Panc1 (cell line): ENCODE data around the gene OST4. TPM values are rescaled to one million over a fixed set of nuclear protein-coding genes. Genes with fewer than 3 reads are reported as not detected.
A peak's percentile ranks its signal among the peaks of the same experiment; 100 is the strongest.

Source experiments
- ATAC-seq: fragments of 200-7000 bp; cut with Tn5 transposase; 2 replicates; pipeline ENCODE4 v1.9.1; 2020; ENCODE audit warnings: mild to moderate bottlenecking, moderate library complexity
- BruUV-seq: library from RNA; stranded (reverse); fragments of 400-500 nt; replicated peaks from 2 replicates; lab custom pipeline; 2021; lab: Mats Ljungman, UMichigan
- CTCF ChIA-PET: fragments of 300-600 bp; sonication (Branson Sonifier 250); formaldehyde crosslinking; loops from one replicate; lab custom pipeline; 2022; ENCODE audit warnings: antibody characterized with exemption; lab: Charles Lee
- POLR2A ChIA-PET: fragments of 300-600 bp; sonication (Branson Sonifier 250); formaldehyde crosslinking; loops from one replicate; lab custom pipeline; 2022; ENCODE audit warnings: antibody characterized with exemption; lab: Charles Lee
- DNase-seq: peaks from one replicate; pipeline ENCODE4 v3.0.0-alpha.2; 2010; ENCODE audit warnings: low read depth, low spot score
- H3K27ac ChIP-seq: 2 replicates; pipeline ENCODE4 v1.5.1; 2011; ENCODE audit warnings: mild to moderate bottlenecking, low read length, inconsistent platforms
- H3K27me3 ChIP-seq: fragments of 200-500 bp; sonication (Bioruptor generic); 2 replicates; pipeline ENCODE4 v1.6.0; 2014; ENCODE audit warnings: low read length, inconsistent platforms; ENCODE audit not compliant: control insufficient read depth, insufficient read depth
- H3K36me3 ChIP-seq: fragments of 200-500 bp; sonication (Bioruptor generic); 2 replicates; pipeline ENCODE4 v1.5.1; 2014; ENCODE audit warnings: inconsistent platforms, mild to moderate bottlenecking, low read length, moderate library complexity; ENCODE audit not compliant: control insufficient read depth, insufficient read depth
- H3K4me1 ChIP-seq: 2 replicates; pipeline ENCODE4 v1.5.1; 2011; ENCODE audit warnings: inconsistent platforms, mild to moderate bottlenecking, low read length, moderate library complexity; ENCODE audit not compliant: control insufficient read depth, insufficient read depth
- H3K4me3 ChIP-seq, 2 experiments: 2 replicates each; pipeline ENCODE4 v1.5.1; 2011 to 2012; ENCODE audit warnings: low read depth in 2 of 2, low read length in 2 of 2, mild to moderate bottlenecking in 2 of 2, inconsistent platforms in 1 of 2, moderate library complexity in 1 of 2
- H3K9me3 ChIP-seq: fragments of 200-500 bp; sonication (Bioruptor generic); 2 replicates; pipeline ENCODE4 v1.5.1; 2014; ENCODE audit warnings: low read depth, mild to moderate bottlenecking, inconsistent platforms, low read length, moderate library complexity; ENCODE audit not compliant: control insufficient read depth, insufficient read depth
- CTCF ChIP-seq: fragments of 450-650 bp; IDR thresholded peaks from 2 replicates; pipeline ENCODE4 v1.5.1; 2017; ENCODE audit warnings: mild to moderate bottlenecking
- POLR2AphosphoS5 ChIP-seq: IDR thresholded peaks from 2 replicates; pipeline ENCODE4 v1.6.1; 2012; ENCODE audit warnings: mild to moderate bottlenecking, low read depth, low read length, moderate library complexity
- REST ChIP-seq, 2 experiments: IDR thresholded peaks; 2 replicates each; pipeline ENCODE4 v1.6.1; 2011 to 2012; ENCODE audit warnings: low read depth in 2 of 2, control low read depth in 1 of 2, low read length in 1 of 2, mild to moderate bottlenecking in 1 of 2, moderate library complexity in 1 of 2; ENCODE audit not compliant: insufficient read depth in 1 of 2
- SIN3A ChIP-seq: IDR thresholded peaks from 2 replicates; pipeline ENCODE4 v1.6.1; 2012; ENCODE audit warnings: low read depth, mild to moderate bottlenecking, low read length, moderate library complexity, borderline replicate concordance; ENCODE audit not compliant: insufficient read depth
- TCF7L2 ChIP-seq: IDR thresholded peaks from 2 replicates; pipeline ENCODE4 v1.6.1; 2011; ENCODE audit warnings: mild to moderate bottlenecking, low read depth, low read length, inconsistent platforms
- in situ Hi-C: cut with HindIII; loops from 2 replicates; pipeline ENCODE4 v1.10.0; 2016; ENCODE audit warnings: low sequenced_read_pairs, low pct_unique_long_range_greater_than_20kb
- intact Hi-C: fragments of 100-400 bp; cut with micrococcal nuclease; formaldehyde crosslinking; loops from one replicate; pipeline ENCODE4 v1.10.0; 2022; ENCODE audit not compliant: unreplicated experiment
- total RNA-seq: library from RNA; stranded (reverse); gene quantifications from one replicate; pipeline ENCODE4 v1.2.1, GENCODE V29; 2021; ENCODE audit not compliant: unreplicated experiment

OST4 gene
- total RNA-seq, 1 experiment from 2014 or later, result 219 TPM

- in situ Hi-C loops (no loop called here), intact Hi-C loops (loop anchor here (10.0 kb wide), 1 partner anchor 117 kb away; no protein-coding TSS in a partner anchor)
- ChIA-PET POLR2A (no interaction called here), CTCF (interaction anchor here (0.6 kb wide), 2 partner anchors 12 to 36 kb away, joined by 3 to 4 read pairs; no protein-coding TSS in a partner anchor)
- ATAC-seq (no peak), DNase-seq (no peak)
- Histone ChIP-seq H3K27ac (peak overlapping the region; percentile 77; the same call in 1 of the 2 replicates), H3K36me3 (no peaks in the 10 kb centered on the region), H3K9me3 (no peaks in the 10 kb centered on the region), H3K4me1 (peaks cover 7% of the 10 kb centered on the region), H3K4me3 (no peak overlapping the region), H3K27me3 (no peaks in the 10 kb centered on the region)
- BruUV-seq, result no TSS peak
- no peak for TF ChIP-seq POLR2AphosphoS5
- TF ChIP-seq REST (IDR thresholded peaks at IDR 0.05; ENCODE audit: insufficient read depth in 1 of 2, low read depth in 2 of 2, low read length in 1 of 2), result no peak
- no peak for TF ChIP-seq CTCF
- no peak for TF ChIP-seq TCF7L2
- no peak for TF ChIP-seq SIN3A
Observed at GRCh38 chr2:27081984-27082772, 10.7 kb upstream of the OST4 start.

- no peak for TF ChIP-seq POLR2AphosphoS5
- TF ChIP-seq SIN3A, result no peak
- TF ChIP-seq REST (IDR thresholded peaks at IDR 0.05; ENCODE audit: insufficient read depth in 1 of 2, low read depth in 2 of 2, low read length in 1 of 2), result no peak
- H3K4me3 ChIP-seq, result no peak overlapping the region; a peak in 1 of 4 replicates
- H3K27ac ChIP-seq, result no peak overlapping the region
- CTCF ChIA-PET, result no interaction called here
- intact Hi-C loops (loop anchor here (10.0 kb wide), 1 partner anchor 116 kb away; no protein-coding TSS in a partner anchor), in situ Hi-C loops (no loop called here)
- POLR2A ChIA-PET, result no interaction called here
- H3K36me3 ChIP-seq, result no peaks in the 10 kb centered on the region
- ATAC-seq, result no peak
- H3K9me3 ChIP-seq, result no peaks in the 10 kb centered on the region
- no peaks in the 10 kb centered on the region for H3K27me3 ChIP-seq
- DNase-seq, result no peak
- H3K4me1 ChIP-seq, result peaks cover 7% of the 10 kb centered on the region
- no TSS peak for BruUV-seq
Observed at GRCh38 chr2:27080603-27080936, 9.1 kb upstream of the OST4 start.
